HepG2 (cell line): ENCODE data around the gene ARHGEF12.

ENCODE experiments used
- BCL6 ChIP-seq: IDR thresholded peaks from 2 replicates; pipeline ENCODE4 v1.6.1; 2016; ENCODE audit warnings: missing genetic modification reagents, missing compliant biosample characterization
- ERF ChIP-seq: IDR thresholded peaks from 2 replicates; pipeline ENCODE4 v1.6.1; 2018; ENCODE audit warnings: missing biosample characterization, missing genetic modification reagents
- SP1 ChIP-seq, 2 experiments: fragments of 450-650 bp in 1 of 2; sonication (generic) in 1 of 2; formaldehyde crosslinking in 1 of 2; IDR thresholded peaks; 2 replicates each; pipeline versions ENCODE4 v1.4.0 to v1.6.1; 2016 to 2020; ENCODE audit warnings: missing genetic modification reagents in 1 of 2
- ZNF224 ChIP-seq: sonication (generic); formaldehyde crosslinking; IDR thresholded peaks from 2 replicates; pipeline ENCODE4 v1.5.0; 2020; ENCODE audit warnings: mild to moderate bottlenecking, missing genetic modification reagents
- TF ChIP-seq, protein P1 (sequence below): sonication (generic); formaldehyde crosslinking; IDR thresholded peaks from 2 replicates; pipeline ENCODE4 v1.5.0; 2020; ENCODE audit warnings: mild to moderate bottlenecking, missing genetic modification reagents, moderate library complexity
- TF ChIP-seq, protein P2 (sequence below): sonication (generic); formaldehyde crosslinking; IDR thresholded peaks from 2 replicates; pipeline ENCODE4 v1.8.1; 2023; ENCODE audit warnings: missing genetic modification reagents, inconsistent platforms, borderline replicate concordance
- TF ChIP-seq, protein P3 (sequence below): sonication (generic); formaldehyde crosslinking; IDR thresholded peaks from 2 replicates; pipeline ENCODE4 v1.5.0; 2020; ENCODE audit warnings: missing genetic modification reagents
- TF ChIP-seq, protein P4 (sequence below): sonication (generic); formaldehyde crosslinking; IDR thresholded peaks from 2 replicates; pipeline ENCODE4 v1.8.0; 2022; ENCODE audit warnings: mild to moderate bottlenecking, missing genetic modification reagents

DNA sequence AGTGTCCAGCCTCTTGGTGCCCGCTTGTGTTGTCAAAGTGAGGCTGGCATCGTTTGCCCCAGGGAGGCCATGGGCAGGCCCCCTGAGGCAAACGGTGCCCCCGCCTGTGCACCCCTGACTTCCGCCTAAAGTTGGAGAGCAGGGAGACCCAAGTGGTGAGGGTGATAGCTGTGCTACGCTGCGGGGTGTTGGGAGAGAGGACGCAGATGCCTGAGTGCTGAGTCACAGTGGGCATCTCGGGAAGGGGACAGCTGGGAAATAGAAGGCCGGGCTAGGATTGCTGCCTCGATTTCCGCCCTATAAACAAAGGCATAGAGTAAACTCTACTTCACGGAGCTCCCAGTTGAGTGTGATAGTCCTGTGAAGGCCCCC, 181.2 kb downstream of the ARHGEF12 start:
- TF ChIP-seq, protein P1, sequence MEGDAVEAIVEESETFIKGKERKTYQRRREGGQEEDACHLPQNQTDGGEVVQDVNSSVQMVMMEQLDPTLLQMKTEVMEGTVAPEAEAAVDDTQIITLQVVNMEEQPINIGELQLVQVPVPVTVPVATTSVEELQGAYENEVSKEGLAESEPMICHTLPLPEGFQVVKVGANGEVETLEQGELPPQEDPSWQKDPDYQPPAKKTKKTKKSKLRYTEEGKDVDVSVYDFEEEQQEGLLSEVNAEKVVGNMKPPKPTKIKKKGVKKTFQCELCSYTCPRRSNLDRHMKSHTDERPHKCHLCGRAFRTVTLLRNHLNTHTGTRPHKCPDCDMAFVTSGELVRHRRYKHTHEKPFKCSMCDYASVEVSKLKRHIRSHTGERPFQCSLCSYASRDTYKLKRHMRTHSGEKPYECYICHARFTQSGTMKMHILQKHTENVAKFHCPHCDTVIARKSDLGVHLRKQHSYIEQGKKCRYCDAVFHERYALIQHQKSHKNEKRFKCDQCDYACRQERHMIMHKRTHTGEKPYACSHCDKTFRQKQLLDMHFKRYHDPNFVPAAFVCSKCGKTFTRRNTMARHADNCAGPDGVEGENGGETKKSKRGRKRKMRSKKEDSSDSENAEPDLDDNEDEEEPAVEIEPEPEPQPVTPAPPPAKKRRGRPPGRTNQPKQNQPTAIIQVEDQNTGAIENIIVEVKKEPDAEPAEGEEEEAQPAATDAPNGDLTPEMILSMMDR: no peak
- TF ChIP-seq ERF (CRISPR knock-in tag): no peak
- TF ChIP-seq, protein P2, sequence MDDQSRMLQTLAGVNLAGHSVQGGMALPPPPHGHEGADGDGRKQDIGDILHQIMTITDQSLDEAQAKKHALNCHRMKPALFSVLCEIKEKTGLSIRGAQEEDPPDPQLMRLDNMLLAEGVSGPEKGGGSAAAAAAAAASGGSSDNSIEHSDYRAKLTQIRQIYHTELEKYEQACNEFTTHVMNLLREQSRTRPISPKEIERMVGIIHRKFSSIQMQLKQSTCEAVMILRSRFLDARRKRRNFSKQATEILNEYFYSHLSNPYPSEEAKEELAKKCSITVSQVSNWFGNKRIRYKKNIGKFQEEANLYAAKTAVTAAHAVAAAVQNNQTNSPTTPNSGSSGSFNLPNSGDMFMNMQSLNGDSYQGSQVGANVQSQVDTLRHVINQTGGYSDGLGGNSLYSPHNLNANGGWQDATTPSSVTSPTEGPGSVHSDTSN (CRISPR knock-in tag): no peak
- no peak for TF ChIP-seq ZNF224
- TF ChIP-seq SP1 (IDR thresholded peaks at IDR 0.05): no peak
- no peak for TF ChIP-seq SP1 (CRISPR knock-in tag; IDR thresholded peaks at IDR 0.05)
- TF ChIP-seq, protein P3, sequence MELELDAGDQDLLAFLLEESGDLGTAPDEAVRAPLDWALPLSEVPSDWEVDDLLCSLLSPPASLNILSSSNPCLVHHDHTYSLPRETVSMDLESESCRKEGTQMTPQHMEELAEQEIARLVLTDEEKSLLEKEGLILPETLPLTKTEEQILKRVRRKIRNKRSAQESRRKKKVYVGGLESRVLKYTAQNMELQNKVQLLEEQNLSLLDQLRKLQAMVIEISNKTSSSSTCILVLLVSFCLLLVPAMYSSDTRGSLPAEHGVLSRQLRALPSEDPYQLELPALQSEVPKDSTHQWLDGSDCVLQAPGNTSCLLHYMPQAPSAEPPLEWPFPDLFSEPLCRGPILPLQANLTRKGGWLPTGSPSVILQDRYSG (CRISPR knock-in tag): no peak
- no peak for TF ChIP-seq BCL6 (CRISPR knock-in tag)
- TF ChIP-seq, protein P4, sequence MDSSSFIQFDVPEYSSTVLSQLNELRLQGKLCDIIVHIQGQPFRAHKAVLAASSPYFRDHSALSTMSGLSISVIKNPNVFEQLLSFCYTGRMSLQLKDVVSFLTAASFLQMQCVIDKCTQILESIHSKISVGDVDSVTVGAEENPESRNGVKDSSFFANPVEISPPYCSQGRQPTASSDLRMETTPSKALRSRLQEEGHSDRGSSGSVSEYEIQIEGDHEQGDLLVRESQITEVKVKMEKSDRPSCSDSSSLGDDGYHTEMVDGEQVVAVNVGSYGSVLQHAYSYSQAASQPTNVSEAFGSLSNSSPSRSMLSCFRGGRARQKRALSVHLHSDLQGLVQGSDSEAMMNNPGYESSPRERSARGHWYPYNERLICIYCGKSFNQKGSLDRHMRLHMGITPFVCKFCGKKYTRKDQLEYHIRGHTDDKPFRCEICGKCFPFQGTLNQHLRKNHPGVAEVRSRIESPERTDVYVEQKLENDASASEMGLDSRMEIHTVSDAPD: no peak
